Activated B cell treated with CpG ODN at 0.5 μM for 24 hours (primary cell): ENCODE results near the gene RIMBP2. TPM values are rescaled to one million over a fixed set of nuclear protein-coding genes. Genes with fewer than 3 reads are reported as not detected.

Experiments used
- ATAC-seq: fragments of 200-7000 bp; cut with Tn5 transposase; one replicate; pipeline ENCODE4 v1.10.0; 2021; ENCODE audit warnings: low read depth, mild to moderate bottlenecking, moderate library complexity
- CTCF ChIA-PET: fragments of 350-600 bp; sonication (Branson Sonifier 250); formaldehyde crosslinking; loops from one replicate; lab custom pipeline; 2021; ENCODE audit warnings: antibody characterized with exemption; lab: Charles Lee
- POLR2A ChIA-PET: fragments of 350-600 bp; sonication (Branson Sonifier 250); formaldehyde crosslinking; loops from one replicate; lab custom pipeline; 2021; ENCODE audit warnings: antibody characterized with exemption; lab: Charles Lee
- DNase-seq: peaks from one replicate; pipeline ENCODE4 v3.0.0; 2022
- H3K27ac Mint-ChIP-seq: one replicate; pipeline ENCODE4 v1.8.0; 2020; ENCODE audit warnings: mixed read lengths
- H3K27me3 Mint-ChIP-seq: one replicate; pipeline ENCODE4 v1.8.0; 2021; ENCODE audit warnings: mixed read lengths
- H3K36me3 Mint-ChIP-seq: one replicate; pipeline ENCODE4 v1.8.0; 2021; ENCODE audit warnings: low read depth, mixed read lengths
- H3K4me1 Mint-ChIP-seq: one replicate; pipeline ENCODE4 v1.8.0; 2021; ENCODE audit warnings: mixed read lengths
- H3K4me3 Mint-ChIP-seq: one replicate; pipeline ENCODE4 v1.8.0; 2020; ENCODE audit warnings: mild to moderate bottlenecking, mixed read lengths
- H3K9me3 Mint-ChIP-seq: one replicate; pipeline ENCODE4 v1.8.0; 2020; ENCODE audit warnings: mixed read lengths
- intact Hi-C: fragments of 100-400 bp; cut with micrococcal nuclease; formaldehyde crosslinking; loops from one replicate; pipeline ENCODE4 v1.15.1; 2024
- total RNA-seq: library from RNA; stranded (reverse); gene quantifications from 2 replicates; pipeline ENCODE4 v1.2.3, GENCODE V29; 2022
- TF ChIP-seq, protein P1 (sequence below): fragments of 200-600 bp; IDR thresholded peaks from one replicate; pipeline ENCODE4 v1.8.0; 2022; ENCODE audit warnings: antibody characterized with exemption, mild to moderate bottlenecking

RIMBP2 gene
- total RNA-seq, 1 donor from 2014 or later = not detected

DNA sequence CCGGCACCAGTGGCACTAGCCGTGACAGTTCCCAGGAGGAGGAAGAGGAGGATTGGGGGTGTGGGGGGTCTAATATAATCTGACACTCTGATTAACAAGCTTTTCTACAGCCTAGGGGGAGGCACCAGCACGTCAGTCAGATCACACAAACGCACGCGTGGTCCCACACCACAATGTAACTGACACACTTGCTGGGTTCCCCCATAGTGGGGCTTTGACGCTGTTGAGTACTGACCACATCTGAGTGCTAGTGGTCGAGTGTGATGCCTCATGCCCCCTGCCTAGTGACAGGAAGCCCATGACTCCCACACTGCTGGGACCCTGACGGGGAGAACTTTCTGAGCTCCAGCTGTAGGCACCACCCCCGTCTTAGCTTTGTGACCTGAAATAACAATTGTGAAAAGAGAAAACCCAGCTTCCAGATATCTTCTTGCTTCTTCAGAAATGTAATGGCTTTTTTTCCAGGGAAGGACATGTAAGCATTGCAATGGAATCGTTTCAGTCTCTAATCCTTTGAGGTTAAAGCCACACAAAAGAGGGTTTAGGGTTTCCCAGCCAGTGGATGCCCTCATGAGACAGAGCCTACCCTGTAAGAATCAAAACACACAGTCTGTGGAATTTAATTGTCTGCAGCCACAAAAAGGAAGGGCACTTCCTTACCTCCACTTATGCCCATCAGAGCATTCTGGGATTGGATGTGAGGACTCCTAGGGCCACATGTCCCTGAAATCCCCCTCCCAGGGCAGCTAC lies 194.5 kb downstream of the RIMBP2 start:
- Mint-ChIP-seq H3K4me3 (no peak overlapping the region), H3K27ac (no peak overlapping the region), H3K27me3 (peaks cover 1% of the 10 kb centered on the region), H3K4me1 (no peaks in the 10 kb centered on the region), H3K9me3 (peaks cover under 1% of the 10 kb centered on the region), H3K36me3 (no peaks in the 10 kb centered on the region)
- intact Hi-C loops = no loop called here
- TF ChIP-seq, protein P1, sequence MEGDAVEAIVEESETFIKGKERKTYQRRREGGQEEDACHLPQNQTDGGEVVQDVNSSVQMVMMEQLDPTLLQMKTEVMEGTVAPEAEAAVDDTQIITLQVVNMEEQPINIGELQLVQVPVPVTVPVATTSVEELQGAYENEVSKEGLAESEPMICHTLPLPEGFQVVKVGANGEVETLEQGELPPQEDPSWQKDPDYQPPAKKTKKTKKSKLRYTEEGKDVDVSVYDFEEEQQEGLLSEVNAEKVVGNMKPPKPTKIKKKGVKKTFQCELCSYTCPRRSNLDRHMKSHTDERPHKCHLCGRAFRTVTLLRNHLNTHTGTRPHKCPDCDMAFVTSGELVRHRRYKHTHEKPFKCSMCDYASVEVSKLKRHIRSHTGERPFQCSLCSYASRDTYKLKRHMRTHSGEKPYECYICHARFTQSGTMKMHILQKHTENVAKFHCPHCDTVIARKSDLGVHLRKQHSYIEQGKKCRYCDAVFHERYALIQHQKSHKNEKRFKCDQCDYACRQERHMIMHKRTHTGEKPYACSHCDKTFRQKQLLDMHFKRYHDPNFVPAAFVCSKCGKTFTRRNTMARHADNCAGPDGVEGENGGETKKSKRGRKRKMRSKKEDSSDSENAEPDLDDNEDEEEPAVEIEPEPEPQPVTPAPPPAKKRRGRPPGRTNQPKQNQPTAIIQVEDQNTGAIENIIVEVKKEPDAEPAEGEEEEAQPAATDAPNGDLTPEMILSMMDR = no peak
- CTCF ChIA-PET = no interaction called here
- POLR2A ChIA-PET = no interaction called here
- ATAC-seq (no peak), DNase-seq (no peak)

DNA sequence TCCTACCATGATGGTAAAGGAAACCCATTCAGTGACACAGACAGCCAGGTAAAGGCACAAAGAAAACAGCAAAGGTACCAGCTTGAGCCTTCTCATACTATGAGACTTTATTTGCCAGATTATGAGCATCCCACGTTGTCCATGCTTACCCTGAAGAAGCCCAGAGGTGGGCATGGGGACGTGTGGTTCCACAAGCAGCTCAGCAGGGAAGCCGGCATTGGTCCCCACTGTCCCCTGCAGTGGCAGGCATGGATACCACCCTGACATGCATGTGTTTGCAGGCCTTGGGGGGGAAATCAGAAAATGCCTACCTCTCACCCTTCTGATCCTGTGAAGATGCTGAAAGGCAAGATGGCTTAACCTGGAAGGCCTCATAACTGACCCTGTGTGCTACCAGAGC lies 195.3 kb downstream of the RIMBP2 start:
- Mint-ChIP-seq H3K4me3 (no peak overlapping the region), H3K9me3 (peaks cover 5% of the 10 kb centered on the region), H3K36me3 (no peaks in the 10 kb centered on the region), H3K4me1 (no peaks in the 10 kb centered on the region), H3K27me3 (peaks cover 1% of the 10 kb centered on the region), H3K27ac (no peak overlapping the region)
- TF ChIP-seq, protein P1 = no peak
- ChIA-PET CTCF (no interaction called here), POLR2A (interaction anchor here (0.7 kb wide), 1 partner anchor 1725 kb away, joined by 5 read pairs; no protein-coding TSS in a partner anchor)
- ATAC-seq (no peak), DNase-seq (no peak)
- intact Hi-C loops = no loop called here

DNA sequence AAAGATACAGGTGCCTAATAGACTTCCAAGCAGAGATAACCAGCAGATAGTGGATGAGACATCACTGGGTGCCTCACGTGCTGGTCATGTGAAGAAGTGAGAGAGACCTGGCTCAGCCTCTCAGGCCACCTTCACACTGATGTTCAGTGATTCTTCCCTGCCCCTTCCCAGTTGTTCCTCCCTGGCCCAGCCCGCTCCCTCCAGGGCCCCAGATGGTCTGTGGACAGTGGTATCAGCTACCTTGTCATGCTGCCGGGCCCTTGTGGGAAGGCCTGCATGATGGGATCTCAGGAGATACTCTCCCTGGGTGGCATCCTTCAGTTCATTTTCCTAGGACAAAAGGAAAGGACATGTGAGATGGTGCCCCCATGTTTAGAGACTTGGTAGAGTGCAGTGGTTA lies 198.5 kb downstream of the RIMBP2 start:
- Mint-ChIP-seq H3K4me3 (no peak overlapping the region), H3K4me1 (no peaks in the 10 kb centered on the region), H3K27ac (no peak overlapping the region), H3K9me3 (peaks cover 7% of the 10 kb centered on the region), H3K27me3 (no peaks in the 10 kb centered on the region), H3K36me3 (no peaks in the 10 kb centered on the region)
- ChIA-PET POLR2A (no interaction called here), CTCF (no interaction called here)
- TF ChIP-seq, protein P1 = no peak
- DNase-seq (no peak), ATAC-seq (no peak)
- intact Hi-C loops = no loop called here

DNA sequence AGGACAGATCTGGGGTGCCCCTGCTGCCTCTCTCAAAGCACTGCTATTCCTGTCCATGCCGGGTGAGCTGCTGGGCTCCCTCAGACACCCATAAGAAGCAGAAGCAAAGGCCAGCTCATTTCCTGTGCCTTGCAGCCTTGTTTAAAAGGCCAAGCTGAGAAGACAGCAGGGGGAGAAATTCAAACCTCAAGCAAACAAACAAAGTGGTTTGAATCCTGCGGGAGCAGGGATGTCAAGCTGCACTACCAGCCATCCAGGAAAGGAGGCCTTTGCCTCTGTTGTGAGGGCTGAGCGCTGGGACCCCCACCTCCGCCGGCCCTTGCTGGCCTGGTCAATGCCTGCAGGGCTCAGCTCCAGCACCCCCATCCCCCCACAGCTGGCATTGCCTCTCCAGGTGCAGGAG lies 201.9 kb downstream of the RIMBP2 start:
- POLR2A ChIA-PET = no interaction called here
- intact Hi-C loops = no loop called here
- no peak for ATAC-seq

DNA sequence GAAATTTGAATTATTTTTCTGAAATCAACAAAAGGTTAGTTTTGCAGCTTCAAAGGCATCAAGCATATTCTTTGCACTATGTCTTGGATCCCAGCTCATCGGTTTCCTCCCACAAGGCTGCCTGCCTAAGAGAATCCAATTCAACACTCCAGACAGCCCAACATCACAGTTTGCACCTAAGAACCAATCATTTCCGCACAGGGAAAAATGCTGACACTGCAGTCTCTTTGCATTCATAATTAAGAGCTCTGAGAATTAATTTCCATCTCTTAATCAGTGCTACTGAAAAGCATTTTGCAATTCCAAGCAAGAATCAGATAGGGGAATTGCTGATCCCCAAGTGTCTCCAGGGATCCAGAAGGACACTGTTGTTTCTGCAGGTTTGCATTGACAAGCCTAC lies 202.5 kb downstream of the RIMBP2 start:
- ATAC-seq = no peak
- Mint-ChIP-seq H3K36me3 (no peaks in the 10 kb centered on the region), H3K9me3 (peaks cover 7% of the 10 kb centered on the region), H3K27me3 (no peaks in the 10 kb centered on the region), H3K27ac (no peak overlapping the region), H3K4me1 (no peaks in the 10 kb centered on the region), H3K4me3 (no peak overlapping the region)
- intact Hi-C loops = no loop called here
- no peak for DNase-seq
- CTCF ChIA-PET = no interaction called here
- TF ChIP-seq, protein P1 = no peak
- POLR2A ChIA-PET = no interaction called here

More for the DNA sequence above, 201.9 kb downstream of the RIMBP2 start:
- Mint-ChIP-seq H3K27me3 (no peaks in the 10 kb centered on the region), H3K36me3 (no peaks in the 10 kb centered on the region), H3K4me1 (no peaks in the 10 kb centered on the region), H3K4me3 (no peak overlapping the region), H3K27ac (no peak overlapping the region), H3K9me3 (peaks cover 7% of the 10 kb centered on the region)
- TF ChIP-seq, protein P1 = no peak
- no peak for DNase-seq
- CTCF ChIA-PET = no interaction called here
